SU-DHL-6 (cell line): ENCODE measurements around the gene PGM1.

Experiments
- CTCF ChIP-seq: fragments of 200-600 bp; sonication (generic); IDR thresholded peaks from one replicate; pipeline ENCODE4 v1.5.1; 2017; ENCODE audit warnings: antibody characterized with exemption, mild to moderate bottlenecking, low read length, moderate library complexity; ENCODE audit not compliant: insufficient read depth, poor library complexity, severe bottlenecking
- EZH2phosphoT487 ChIP-seq: fragments of 200-600 bp; sonication (generic), shearing (Covaris generic); conservative IDR thresholded peaks from 2 replicates; pipeline ENCODE4 v1.6.1; 2018; ENCODE audit warnings: mild to moderate bottlenecking, antibody characterized with exemption, low read length, moderate library complexity, mixed read lengths

- TF ChIP-seq CTCF (no peak), EZH2phosphoT487 (no peak)
These were observed 33.0 kb downstream of the PGM1 start for GRCh38 chr1:63626222-63626621.
